Vagina (tissue), 2 donors: ENCODE data around the gene POLR3H. TPM values are rescaled to one million over a fixed set of nuclear protein-coding genes. Genes with fewer than 3 reads are reported as not detected.

Source experiments
- DNase-seq, 2 donors: peaks; one replicate each; pipeline ENCODE4 v3.0.0-alpha.2; 2017; ENCODE audit errors: extremely low spot score in 2 of 2
- H3K27ac ChIP-seq: fragments of 200-600 bp; sonication (generic); one replicate; pipeline ENCODE4 v1.5.1; 2019
- H3K27me3 ChIP-seq: fragments of 200-600 bp; sonication (generic); one replicate; pipeline ENCODE4 v1.5.1; 2019
- H3K36me3 ChIP-seq, 2 donors: fragments of 200-600 bp; sonication (generic); one replicate each; pipeline ENCODE4 v1.5.1; 2017 to 2019
- H3K4me1 ChIP-seq: fragments of 200-600 bp; sonication (generic); one replicate; pipeline ENCODE4 v1.5.1; 2019
- H3K4me3 ChIP-seq, 2 donors: fragments of 200-600 bp; sonication (generic); 1 replicate in 1 of 2; 2 replicates in 1 of 2; pipeline ENCODE4 v1.5.1; 2016 to 2019
- H3K9me3 ChIP-seq: fragments of 200-600 bp; sonication (generic); one replicate; pipeline ENCODE4 v1.5.1; 2019
- POLR2A ChIP-seq, 2 donors: fragments of 450-650 bp; IDR thresholded peaks; one replicate each; pipeline ENCODE4 v1.6.1; 2017; ENCODE audit warnings: antibody characterized with exemption in 2 of 2, mild to moderate bottlenecking in 2 of 2, moderate library complexity in 2 of 2
- POLR2AphosphoS5 ChIP-seq, 2 donors: sonication (generic); formaldehyde crosslinking; IDR thresholded peaks; one replicate each; pipeline ENCODE4 v1.9.0; 2017; ENCODE audit warnings: antibody characterized with exemption in 2 of 2, mild to moderate bottlenecking in 2 of 2, low read depth in 1 of 2; ENCODE audit not compliant: insufficient read depth in 1 of 2
- intact Hi-C: fragments of 100-400 bp; cut with DNase I; formaldehyde crosslinking; loops from one replicate; pipeline ENCODE4 v1.15.1; 2023
- total RNA-seq: library from RNA; depleted of rRNA; stranded (reverse); fragments of >200 nt; gene quantifications from one replicate; pipeline ENCODE4 v1.2.3, GENCODE V29; 2016
- TF ChIP-seq, protein P1 (sequence below), 3 experiments: fragments of 450-650 bp in 2 of 3; fragments of 200-600 bp in 1 of 3; sonication (generic) in 1 of 3; IDR thresholded peaks; one replicate each; pipeline ENCODE4 v1.5.1; 2017 to 2019; ENCODE audit warnings: antibody characterized with exemption in 3 of 3, mild to moderate bottlenecking in 2 of 3, moderate library complexity in 2 of 3

The POLR3H gene
- total RNA-seq, 1 donor from 2014 or later = 21.4 TPM

DNA sequence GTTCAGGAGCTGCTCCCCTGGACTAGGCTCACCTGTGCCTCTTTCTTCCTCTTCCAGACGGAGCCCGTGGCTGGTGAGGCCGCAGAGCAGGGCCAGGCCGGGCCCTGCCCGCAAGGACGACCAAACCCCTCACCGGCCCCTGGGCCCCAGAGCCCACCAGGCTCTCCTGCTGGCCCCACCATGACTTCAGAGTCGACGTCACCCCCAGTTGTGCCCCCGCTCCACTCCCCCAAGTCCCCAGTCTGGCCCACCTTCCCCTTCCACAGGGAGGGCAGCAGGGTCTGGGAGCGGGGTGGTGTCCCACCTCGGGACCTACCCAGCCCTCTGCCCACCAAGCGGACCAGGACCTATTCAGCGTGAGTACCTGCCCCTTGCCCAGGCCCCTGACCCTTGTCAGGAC, 27.5 kb upstream of the POLR3H start:
- Histone ChIP-seq H3K27me3 (no peaks in the 10 kb centered on the region), H3K9me3 (no peaks in the 10 kb centered on the region), H3K4me1 (peaks cover 22% of the 10 kb centered on the region), H3K36me3 (no peaks in the 10 kb centered on the region), H3K4me3 (no peak overlapping the region), H3K27ac (no peak overlapping the region)
- intact Hi-C loops = no loop called here
- TF ChIP-seq POLR2A (IDR thresholded peaks at IDR 0.05) (no peak), POLR2AphosphoS5 (IDR thresholded peaks at IDR 0.05; ENCODE audit: insufficient read depth in 1 of 2, low read depth in 1 of 2) (no peak)
- TF ChIP-seq, protein P1, sequence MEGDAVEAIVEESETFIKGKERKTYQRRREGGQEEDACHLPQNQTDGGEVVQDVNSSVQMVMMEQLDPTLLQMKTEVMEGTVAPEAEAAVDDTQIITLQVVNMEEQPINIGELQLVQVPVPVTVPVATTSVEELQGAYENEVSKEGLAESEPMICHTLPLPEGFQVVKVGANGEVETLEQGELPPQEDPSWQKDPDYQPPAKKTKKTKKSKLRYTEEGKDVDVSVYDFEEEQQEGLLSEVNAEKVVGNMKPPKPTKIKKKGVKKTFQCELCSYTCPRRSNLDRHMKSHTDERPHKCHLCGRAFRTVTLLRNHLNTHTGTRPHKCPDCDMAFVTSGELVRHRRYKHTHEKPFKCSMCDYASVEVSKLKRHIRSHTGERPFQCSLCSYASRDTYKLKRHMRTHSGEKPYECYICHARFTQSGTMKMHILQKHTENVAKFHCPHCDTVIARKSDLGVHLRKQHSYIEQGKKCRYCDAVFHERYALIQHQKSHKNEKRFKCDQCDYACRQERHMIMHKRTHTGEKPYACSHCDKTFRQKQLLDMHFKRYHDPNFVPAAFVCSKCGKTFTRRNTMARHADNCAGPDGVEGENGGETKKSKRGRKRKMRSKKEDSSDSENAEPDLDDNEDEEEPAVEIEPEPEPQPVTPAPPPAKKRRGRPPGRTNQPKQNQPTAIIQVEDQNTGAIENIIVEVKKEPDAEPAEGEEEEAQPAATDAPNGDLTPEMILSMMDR (IDR thresholded peaks at IDR 0.05) = no peak
- DNase-seq = no peak

DNA sequence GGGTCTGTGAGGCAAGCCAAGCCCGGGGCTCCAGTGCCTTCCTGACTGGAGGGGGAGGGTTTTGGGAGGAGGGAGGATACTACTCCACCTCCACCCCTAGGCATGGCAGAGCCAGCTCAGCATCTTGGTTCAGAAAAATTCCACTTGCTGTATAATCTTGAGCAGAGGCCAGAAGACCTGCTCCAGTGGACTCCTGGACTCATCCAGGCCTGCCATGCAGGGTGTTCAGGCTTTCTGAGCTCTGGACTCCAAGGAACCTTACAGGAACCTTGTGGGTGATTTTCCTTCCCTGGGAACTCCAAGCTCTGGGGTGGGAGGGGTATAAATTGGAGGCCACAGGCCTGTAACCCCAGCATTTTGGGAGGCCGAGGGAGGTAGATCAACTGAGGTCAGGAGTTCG, 26.0 kb upstream of the POLR3H start:
- peak overlapping the region; percentile 13 for H3K27ac ChIP-seq
- no peaks in the 10 kb centered on the region for H3K36me3 ChIP-seq
- H3K9me3 ChIP-seq = no peaks in the 10 kb centered on the region
- H3K4me1 ChIP-seq = peaks cover 28% of the 10 kb centered on the region
- intact Hi-C loops = no loop called here
- H3K4me3 ChIP-seq = no peak overlapping the region
- H3K27me3 ChIP-seq = no peaks in the 10 kb centered on the region
- DNase-seq = no peak
- no peak for TF ChIP-seq POLR2A (IDR thresholded peaks at IDR 0.05)
- no peak for TF ChIP-seq POLR2AphosphoS5 (IDR thresholded peaks at IDR 0.05; ENCODE audit: insufficient read depth in 1 of 2, low read depth in 1 of 2)
- TF ChIP-seq, protein P1 (IDR thresholded peaks at IDR 0.05) = no peak

DNA sequence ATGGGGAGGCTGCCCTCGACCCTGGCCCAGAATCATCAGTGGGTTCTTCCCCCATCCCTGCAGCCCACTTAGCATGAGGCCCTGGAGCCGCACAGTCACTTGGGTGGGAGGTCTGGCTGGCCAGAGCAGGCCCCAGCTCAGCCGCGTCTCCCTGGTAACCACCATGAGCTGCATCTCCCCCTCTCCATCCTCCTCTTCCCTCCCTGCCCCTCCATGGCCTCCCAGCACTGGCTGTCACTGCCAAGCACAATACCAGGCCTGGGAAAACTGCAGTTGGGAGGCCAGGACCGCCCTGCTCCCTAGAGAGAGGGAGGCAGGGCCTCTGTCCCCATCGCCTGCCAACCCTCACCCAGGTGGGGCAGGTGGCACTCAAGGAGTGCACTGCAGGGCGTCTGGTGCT, 24.5 kb upstream of the POLR3H start:
- H3K9me3 ChIP-seq = no peaks in the 10 kb centered on the region
- DNase-seq = no peak
- peaks cover 33% of the 10 kb centered on the region for H3K4me1 ChIP-seq
- H3K36me3 ChIP-seq = no peaks in the 10 kb centered on the region
- H3K27ac ChIP-seq = peak overlapping the region; percentile 94
- no peak for TF ChIP-seq POLR2A (IDR thresholded peaks at IDR 0.05)
- TF ChIP-seq POLR2AphosphoS5 (IDR thresholded peaks at IDR 0.05; ENCODE audit: insufficient read depth in 1 of 2, low read depth in 1 of 2) = no peak
- TF ChIP-seq, protein P1 (IDR thresholded peaks at IDR 0.05) = no peak
- no peak overlapping the region for H3K4me3 ChIP-seq
- intact Hi-C loops = no loop called here
- no peaks in the 10 kb centered on the region for H3K27me3 ChIP-seq

DNA sequence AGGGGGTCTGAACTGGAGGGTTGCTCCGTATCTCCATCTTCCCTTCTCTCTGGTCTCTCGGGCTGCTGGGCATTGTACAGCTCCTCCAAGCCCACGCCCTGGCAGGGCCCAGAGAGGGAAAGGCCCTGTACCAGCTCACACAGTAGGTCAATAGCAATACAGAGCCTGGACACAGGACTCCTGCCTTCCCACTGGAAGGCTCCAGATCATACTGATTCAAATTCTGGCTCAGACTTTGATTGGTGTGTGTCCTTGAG, 23.2 kb upstream of the POLR3H start:
- H3K9me3 ChIP-seq = no peaks in the 10 kb centered on the region

DNA sequence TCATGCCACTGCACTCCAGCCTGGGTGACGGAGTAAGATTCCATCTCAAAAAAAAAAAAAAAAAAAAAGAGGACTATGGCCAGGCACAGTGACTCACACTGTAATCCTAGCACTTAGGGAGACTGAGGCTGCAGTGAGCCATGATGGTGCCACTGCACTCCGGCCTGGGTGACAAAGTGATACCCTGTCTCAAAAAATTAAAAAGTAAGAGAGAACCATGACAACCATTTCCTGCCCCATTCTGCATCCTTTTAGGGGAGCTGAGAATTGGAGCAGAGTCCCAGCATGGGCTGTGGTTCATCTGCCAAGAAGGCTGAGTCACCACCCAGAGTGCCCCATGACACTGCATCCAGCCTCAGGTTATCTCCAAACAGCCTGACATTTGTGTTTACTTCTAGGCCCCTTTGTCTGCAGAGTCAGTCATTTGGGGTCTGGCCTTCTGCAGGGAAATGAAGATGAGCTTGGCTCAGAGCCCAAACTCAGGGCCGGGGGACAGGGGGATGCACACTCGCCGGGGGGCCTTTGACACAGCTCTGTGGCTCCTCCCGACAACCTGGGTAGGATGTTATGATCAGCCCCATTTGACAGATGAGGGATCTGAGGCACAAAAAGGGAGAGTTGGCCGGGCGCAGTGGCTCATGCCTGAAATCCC, 21.3 kb upstream of the POLR3H start:
- no peaks in the 10 kb centered on the region for H3K27me3 ChIP-seq
- H3K4me3 ChIP-seq = no peak overlapping the region
- TF ChIP-seq POLR2A (IDR thresholded peaks at IDR 0.05) (no peak), POLR2AphosphoS5 (IDR thresholded peaks at IDR 0.05; ENCODE audit: insufficient read depth in 1 of 2, low read depth in 1 of 2) (peak in 1 of 2 donors; percentile 63)
- TF ChIP-seq, protein P1 (IDR thresholded peaks at IDR 0.05) = no peak
- no peaks in the 10 kb centered on the region for H3K36me3 ChIP-seq
- intact Hi-C loops = no loop called here
- no peak for DNase-seq
- peak overlapping the region; percentile 94 for H3K27ac ChIP-seq
- no peaks in the 10 kb centered on the region for H3K9me3 ChIP-seq
- H3K4me1 ChIP-seq = peaks cover 34% of the 10 kb centered on the region

More for the DNA sequence above, 23.2 kb upstream of the POLR3H start:
- TF ChIP-seq POLR2A (IDR thresholded peaks at IDR 0.05) (no peak), POLR2AphosphoS5 (IDR thresholded peaks at IDR 0.05; ENCODE audit: insufficient read depth in 1 of 2, low read depth in 1 of 2) (no peak)
- TF ChIP-seq, protein P1 (IDR thresholded peaks at IDR 0.05) = no peak
- intact Hi-C loops = no loop called here
- H3K36me3 ChIP-seq = no peaks in the 10 kb centered on the region
- no peak for DNase-seq
- H3K4me3 ChIP-seq = no peak overlapping the region
- H3K27ac ChIP-seq = peak overlapping the region; percentile 94
- H3K27me3 ChIP-seq = no peaks in the 10 kb centered on the region
- peaks cover 33% of the 10 kb centered on the region for H3K4me1 ChIP-seq
